Measurements from ENCODE around the gene RAP1GAP.

GRCh38 chr1:21667348-21668231 lies 1.6 kb downstream of the RAP1GAP start:
- TF ChIP-seq CTCF (IDR thresholded peaks at IDR 0.05; ENCODE audit: low read length) (no peak), EZH2 (optimal IDR thresholded peaks at IDR 0.05; ENCODE audit: low read depth, low read length) (no peak)

Measured in MM.1S (cell line).